Measurements from ENCODE around the gene TPM2. TPM values are rescaled to one million over a fixed set of nuclear protein-coding genes. Genes with fewer than 3 reads are reported as not detected.

Gene TPM2
- total and polyA plus RNA-seq, 10 of the 15 experiments (the other 5 are each of a cell fraction or from before 2014, with no cell fraction given) = 0.11 to 9.3 (median 1.1) TPM

- TF ChIP-seq ZNF687 (IDR thresholded peaks at IDR 0.05) = peak; percentile 19; the same call in 1 of the 2 replicates
- TF ChIP-seq ZNF592 (IDR thresholded peaks at IDR 0.05) = no peak
- TF ChIP-seq MTA2 (IDR thresholded peaks at IDR 0.05; ENCODE audit: low read depth) = no peak
- TF ChIP-seq IRF5 (IDR thresholded peaks at IDR 0.05; ENCODE audit: borderline replicate concordance) = no peak
- TF ChIP-seq ZBTB33 (IDR thresholded peaks at IDR 0.05) = no peak
- TF ChIP-seq MXI1 (IDR thresholded peaks at IDR 0.05; ENCODE audit: low read depth, low read length) = peak; percentile 56
- no peak for TF ChIP-seq SMC3 (IDR thresholded peaks at IDR 0.05; ENCODE audit: borderline replicate concordance, low read length)
- TF ChIP-seq CEBPZ (IDR thresholded peaks at IDR 0.05; ENCODE audit: low read depth, low read length) = no peak
- TF ChIP-seq ZNF207 (IDR thresholded peaks at IDR 0.05; ENCODE audit: borderline replicate concordance) = peak; percentile 64
- no peak for TF ChIP-seq HDAC6 (IDR thresholded peaks at IDR 0.05; ENCODE audit: unreplicated experiment)
Observed at GRCh38 chr9:35732185-35732799, 42.6 kb upstream of the TPM2 start, which contains the start of the genes CREB3 and TLN1 (continued).
